ENCODE results near the gene CAMTA1.

The CAMTA1 gene

GRCh38 chr1:7642418-7642704 is 857.1 kb downstream of the CAMTA1 start:
- DNase-seq, result no peak

GRCh38 chr1:7642781-7643529 is 857.7 kb downstream of the CAMTA1 start:
- DNase-seq, result no peak

GRCh38 chr1:7643530-7643929 is 858.3 kb downstream of the CAMTA1 start:
- no peak for DNase-seq

- no peak for DNase-seq
Observed at GRCh38 chr1:7644086-7644485, 858.8 kb downstream of the CAMTA1 start.

GRCh38 chr1:7644961-7645750 is 859.9 kb downstream of the CAMTA1 start:
- DNase-seq, result no peak

- DNase-seq, result no peak
Observed at GRCh38 chr1:7645751-7646048, 860.4 kb downstream of the CAMTA1 start.

- no peak for DNase-seq
Observed at GRCh38 chr1:7646164-7646563, 860.9 kb downstream of the CAMTA1 start.

- DNase-seq, result no peak
Observed at GRCh38 chr1:7646981-7647901, 862.0 kb downstream of the CAMTA1 start.

- DNase-seq, result no peak
Observed at GRCh38 chr1:7648761-7649384, 863.6 kb downstream of the CAMTA1 start.

- DNase-seq, result no peak
Observed at GRCh38 chr1:7650801-7651200, 865.5 kb downstream of the CAMTA1 start.

GRCh38 chr1:7651203-7651602 is 865.9 kb downstream of the CAMTA1 start:
- DNase-seq, result no peak

- DNase-seq, result no peak
Observed at GRCh38 chr1:7652061-7652460, 866.8 kb downstream of the CAMTA1 start.

- no peak for DNase-seq
Observed at GRCh38 chr1:7652515-7653098, 867.4 kb downstream of the CAMTA1 start.

- no peak for DNase-seq
Observed at GRCh38 chr1:7654725-7655124, 869.5 kb downstream of the CAMTA1 start.

GRCh38 chr1:7655354-7655753 is 870.1 kb downstream of the CAMTA1 start:
- DNase-seq, result no peak

- no peak for DNase-seq
Observed at GRCh38 chr1:7656557-7657215, 871.4 kb downstream of the CAMTA1 start.

- no peak for DNase-seq
Observed at GRCh38 chr1:7657287-7658016, 872.2 kb downstream of the CAMTA1 start.

- no peak for DNase-seq
Observed at GRCh38 chr1:7658099-7658498, 872.8 kb downstream of the CAMTA1 start.

- no peak for DNase-seq
Observed at GRCh38 chr1:7659514-7659913, 874.3 kb downstream of the CAMTA1 start.

- DNase-seq, result no peak
Observed at GRCh38 chr1:7663451-7664146, 878.3 kb downstream of the CAMTA1 start.

Measured in GOT3 (cell line).